K562 (cell line): ENCODE results near the gene PLPPR1. TPM values are rescaled to one million over a fixed set of nuclear protein-coding genes. Genes with fewer than 3 reads are reported as not detected.
A peak's percentile ranks its signal among the peaks of the same experiment; 100 is the strongest.

Experiments
- ATAC-seq: fragments of 200-7000 bp; cut with Tn5 transposase; 3 replicates; pipeline ENCODE4 v1.9.1; 2020; ENCODE audit warnings: moderate library complexity
- BruUV-seq: library from RNA; stranded (reverse); fragments of 400-500 nt; replicated peaks from 2 replicates; lab custom pipeline; 2021; lab: Mats Ljungman, UMichigan
- CTCF ChIA-PET: fragments of 300-600 bp; formaldehyde crosslinking; extraction: SDS; loops from one replicate; lab custom pipeline; 2021; ENCODE audit warnings: low intra/inter-chr PET ratio; lab: Yijun Ruan, JAX
- POLR2A ChIA-PET: fragments of 300-600, 350-650 bp; sonication (Branson Sonifier 250); formaldehyde crosslinking; extraction: SDS; loops from one replicate; lab custom pipeline; 2021; ENCODE audit warnings: antibody characterized with exemption, inconsistent platforms; lab: Yijun Ruan, JAX
- DNase-seq, 4 experiments: peaks; one replicate each; pipeline versions ENCODE4 v3.0.0 to v3.0.0-alpha.2; 2011 to 2018; ENCODE audit warnings: low spot score in 3 of 4, mixed read lengths in 3 of 4; ENCODE audit errors: extremely low read depth in 1 of 4
- FAIRE-seq: peaks from 2 replicates; lab custom pipeline; 2011; peaks lifted over from hg19 to GRCh38; lab: Jason Lieb, UNC
- H2AFZ ChIP-seq: 2 replicates; pipeline ENCODE4 v1.6.0; 2011; ENCODE audit warnings: low read depth, low read length, control low read depth, inconsistent platforms
- H3K27ac ChIP-seq: fragments of 200-600 bp; 3 replicates; pipeline ENCODE4 v1.8.0; 2011; ENCODE audit warnings: low read depth, mild to moderate bottlenecking, control low read depth, inconsistent platforms, low read length, moderate library complexity, mixed read lengths; ENCODE audit errors: extremely low read depth
- H3K27me3 ChIP-seq, 2 experiments: fragments of 300-600 bp in 1 of 2; 2 replicates in 1 of 2; 3 replicates in 1 of 2; pipeline versions ENCODE4 v1.6.0 to v1.8.0; 2011; ENCODE audit warnings: inconsistent platforms in 2 of 2, low read length in 2 of 2, mild to moderate bottlenecking in 1 of 2, mixed read lengths in 1 of 2, moderate library complexity in 1 of 2; ENCODE audit not compliant: control insufficient read depth in 2 of 2, insufficient read depth in 2 of 2
- H3K36me3 ChIP-seq: fragments of 300-600 bp; 3 replicates; pipeline ENCODE4 v1.8.0; 2011; ENCODE audit warnings: mild to moderate bottlenecking, low read length, inconsistent platforms; ENCODE audit not compliant: control insufficient read depth, insufficient read depth
- H3K4me1 ChIP-seq, 2 experiments: fragments of 200-600 bp in 1 of 2; replicated peaks in 1 of 2; 2 replicates in 1 of 2; 3 replicates in 1 of 2; pipeline versions ENCODE4 v1.5.1 to v1.8.0; 2011; ENCODE audit warnings: inconsistent platforms in 2 of 2, low read length in 2 of 2, mild to moderate bottlenecking in 1 of 2, mixed read lengths in 1 of 2, moderate library complexity in 1 of 2; ENCODE audit not compliant: control insufficient read depth in 2 of 2, insufficient read depth in 2 of 2
- H3K4me2 ChIP-seq: 2 replicates; pipeline ENCODE4 v1.6.1; 2011; ENCODE audit warnings: low read length, control low read depth, inconsistent platforms, mixed read lengths; ENCODE audit not compliant: insufficient read depth
- H3K4me3 ChIP-seq: fragments of 200-600 bp; sonication (generic), shearing (Covaris generic); 2 replicates; pipeline ENCODE4 v1.5.1; 2016; ENCODE audit warnings: control low read depth, inconsistent platforms
- H3K79me2 ChIP-seq: fragments of 200-600 bp; 3 replicates; pipeline ENCODE4 v1.8.0; 2011; ENCODE audit warnings: low read length, inconsistent platforms; ENCODE audit not compliant: control insufficient read depth, insufficient read depth
- H3K9ac ChIP-seq, 2 experiments: 2 replicates each; pipeline versions ENCODE4 v1.6.0 to v1.6.1; 2011; ENCODE audit warnings: low read depth in 2 of 2, low read length in 2 of 2, control low read depth in 1 of 2, inconsistent platforms in 1 of 2, mild to moderate bottlenecking in 1 of 2, mixed read lengths in 1 of 2; ENCODE audit not compliant: insufficient read depth in 1 of 2
- H3K9me1 ChIP-seq: one replicate; pipeline ENCODE4 v1.6.0; 2011; ENCODE audit warnings: inconsistent platforms, mild to moderate bottlenecking, low read length, moderate library complexity; ENCODE audit not compliant: control insufficient read depth, insufficient read depth
- H3K9me3 ChIP-seq: replicated peaks from 2 replicates; pipeline ENCODE4 v1.5.1; 2011; ENCODE audit warnings: low read depth, low read length, inconsistent platforms; ENCODE audit not compliant: control insufficient read depth, insufficient read depth
- H4K20me1 ChIP-seq: replicated peaks from 2 replicates; pipeline ENCODE4 v1.6.1; 2011; ENCODE audit warnings: low read length, inconsistent platforms, mixed read lengths; ENCODE audit not compliant: control insufficient read depth, insufficient read depth
- MAFG ChIP-seq: fragments of 450-650 bp; conservative IDR thresholded peaks from 2 replicates; pipeline ENCODE4 v1.6.1; 2016; ENCODE audit warnings: missing genetic modification characterization, missing compliant biosample characterization
- PTBP1 ChIP-seq: fragments of 200-400 bp; formaldehyde crosslinking; IDR thresholded peaks from 2 replicates; pipeline ENCODE4 v1.6.1; 2017; ENCODE audit warnings: low read depth, low read length
- RAD21 ChIP-seq, 2 experiments: fragments of 250-450 bp in 1 of 2; fragments of 450-650 bp in 1 of 2; sonication (Bioruptor Pico) in 1 of 2; formaldehyde crosslinking in 1 of 2; IDR thresholded peaks in 1 of 2; conservative IDR thresholded peaks in 1 of 2; 2 replicates each; pipeline versions ENCODE4 v1.4.0 to v1.8.0; 2020 to 2022; ENCODE audit warnings: mild to moderate bottlenecking in 2 of 2, moderate library complexity in 1 of 2
- RBFOX2 ChIP-seq: fragments of 200-400 bp; formaldehyde crosslinking; IDR thresholded peaks from 2 replicates; pipeline ENCODE4 v1.6.1; 2017; ENCODE audit warnings: low read depth, mild to moderate bottlenecking, low read length, moderate library complexity
- WGBS: fragments of 100-300 bp; shearing (Covaris generic); methylation state at CpG from one replicate; pipeline ENCODE4 v1.1.6; 2016; ENCODE audit warnings: low coverage, mixed read lengths; ENCODE audit not compliant: insufficient coverage; ENCODE audit errors: missing lambda C conversion rate; 5-methylcytosine and 5-hydroxymethylcytosine counted together
- in situ Hi-C: fragments of 300-500 bp; cut with MboI; formaldehyde crosslinking; loops from 4 replicates; pipeline ENCODE4 v1.15.0; 2018; ENCODE audit warnings: inconsistent platforms, mixed read lengths
- intact Hi-C: fragments of 100-400 bp; cut with micrococcal nuclease; formaldehyde crosslinking; loops from 2 replicates; pipeline ENCODE4 v1.14.2; 2022
- polyA plus RNA-seq, 8 experiments: library from polyadenylated mRNA; depleted of rRNA in 4 of 8; stranded (reverse) in 5 of 8; unstranded in 3 of 8; fragments of >200 nt; fragmentation: Nextera tagmentation in 2 of 8; fragmentation: Illumina TruSeq in 1 of 8; extraction: Ambion mirVana in 2 of 8; extraction: Trizol in 1 of 8; gene quantifications; 2 replicates each; pipeline versions ENCODE4 v1.2.1 to v1.2.3, GENCODE V29; 2011 to 2014; ENCODE audit warnings: inconsistent platforms in 1 of 8, missing spikeins in 1 of 8
- total RNA-seq, 7 experiments: library from RNA; depleted of rRNA in 6 of 7; stranded (reverse); fragments of >200 nt in 6 of 7; fragmentation: Illumina TruSeq in 2 of 7; extraction: Trizol in 2 of 7; gene quantifications; 2 replicates each; pipeline versions ENCODE4 v1.2.1 to v1.2.3, GENCODE V29; 2011 to 2021; ENCODE audit warnings: low replicate concordance in 1 of 7
- TF ChIP-seq, protein P1 (sequence below): fragments of 200-800 bp; sonication (Bioruptor generic); IDR thresholded peaks from 2 replicates; pipeline ENCODE4 v1.6.1; 2017; ENCODE audit warnings: missing genetic modification characterization, missing compliant biosample characterization

Gene PLPPR1
- total and polyA plus RNA-seq, 9 of the 15 experiments (the other 6 are each of a cell fraction or from before 2014, with no cell fraction given), result not detected

GRCh38 chr9:101354143-101354764 is 325.7 kb downstream of the PLPPR1 start (continued):
- TF ChIP-seq RAD21 (CRISPR knock-in tag; conservative IDR thresholded peaks at IDR 0.05 in 1 of 2, IDR thresholded peaks at IDR 0.05 in 1 of 2) (no peak), RBFOX2 (no peak)
- TF ChIP-seq, all 486 proteins: peak for 0

- ATAC-seq (no peak), DNase-seq (no peak), FAIRE-seq (no peak)
- in situ Hi-C loops (no loop called here), intact Hi-C loops (no loop called here)
- Histone ChIP-seq H3K27ac (no peak overlapping the region), H4K20me1 (no peaks in the 10 kb centered on the region), H3K9me3 (no peaks in the 10 kb centered on the region; the same call in 1 of the 2 replicates), H3K4me1 (peaks cover 0 to 5% of the 10 kb centered on the region in 2 experiments; a peak in 3 of 5 replicates), H3K27me3 (no peaks in the 10 kb centered on the region), H3K79me2 (no peaks in the 10 kb centered on the region), H3K4me2 (no peak overlapping the region), H3K4me3 (no peak overlapping the region), H3K36me3 (no peaks in the 10 kb centered on the region), H2AFZ (0 out of 2 replicates have a peak overlapping the region, but pooled peaks have one; percentile 13), H3K9me1 (no peaks in the 10 kb centered on the region), H3K9ac (no peak overlapping the region)
- WGBS, result 29% methylated on average over 7 of the region's 7 CpGs
- POLR2A ChIA-PET, result no interaction called here
- CTCF ChIA-PET, result no interaction called here
- no TSS peak for BruUV-seq
- TF ChIP-seq PTBP1 (no peak), MAFG (tag) (no peak)
- TF ChIP-seq, protein P1, sequence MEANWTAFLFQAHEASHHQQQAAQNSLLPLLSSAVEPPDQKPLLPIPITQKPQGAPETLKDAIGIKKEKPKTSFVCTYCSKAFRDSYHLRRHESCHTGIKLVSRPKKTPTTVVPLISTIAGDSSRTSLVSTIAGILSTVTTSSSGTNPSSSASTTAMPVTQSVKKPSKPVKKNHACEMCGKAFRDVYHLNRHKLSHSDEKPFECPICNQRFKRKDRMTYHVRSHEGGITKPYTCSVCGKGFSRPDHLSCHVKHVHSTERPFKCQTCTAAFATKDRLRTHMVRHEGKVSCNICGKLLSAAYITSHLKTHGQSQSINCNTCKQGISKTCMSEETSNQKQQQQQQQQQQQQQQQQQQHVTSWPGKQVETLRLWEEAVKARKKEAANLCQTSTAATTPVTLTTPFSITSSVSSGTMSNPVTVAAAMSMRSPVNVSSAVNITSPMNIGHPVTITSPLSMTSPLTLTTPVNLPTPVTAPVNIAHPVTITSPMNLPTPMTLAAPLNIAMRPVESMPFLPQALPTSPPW (CRISPR knock-in tag), result no peak
Observed at GRCh38 chr9:101354765-101355708, 326.5 kb downstream of the PLPPR1 start.
